ENCODE results near the gene CCDC3.
"Not testable (repeated sequence)": the region's sequence is repeated elsewhere in the genome, so short reads cannot be mapped to it uniquely, and the experiment has no call there.

CCDC3 gene

GRCh38 chr10:13001041-13001886, at the start of gene CCDC3:
TSS of gene CCDC3 (minus strand) at chr10:13001713. CDS start at chr10:13001570, 143 bp downstream.
- no peak for DNase-seq (ENCODE audit: low read depth)

- no peak for DNase-seq (ENCODE audit: low read depth)
These were observed 49.7 kb upstream of the CCDC3 start for GRCh38 chr10:13051126-13051694.

- no peak for DNase-seq (ENCODE audit: low read depth)
These were observed 48.4 kb upstream of the CCDC3 start for GRCh38 chr10:13049774-13050420.

- no peak for DNase-seq (ENCODE audit: low read depth)
These were observed 47.2 kb upstream of the CCDC3 start for GRCh38 chr10:13048762-13049161.

GRCh38 chr10:13047529-13048206, 46.2 kb upstream of the CCDC3 start:
- no peak for DNase-seq (ENCODE audit: low read depth)

GRCh38 chr10:13046851-13047528, 45.5 kb upstream of the CCDC3 start:
- no peak for DNase-seq (ENCODE audit: low read depth)

GRCh38 chr10:13043520-13043919, 42.0 kb upstream of the CCDC3 start:
- DNase-seq (ENCODE audit: low read depth), result no peak

- no peak for DNase-seq (ENCODE audit: low read depth)
These were observed 38.2 kb upstream of the CCDC3 start for GRCh38 chr10:13039761-13040160.

- DNase-seq (ENCODE audit: low read depth), result no peak
These were observed 36.9 kb upstream of the CCDC3 start for GRCh38 chr10:13038391-13038790.

- DNase-seq (ENCODE audit: low read depth), result no peak
These were observed 36.3 kb upstream of the CCDC3 start for GRCh38 chr10:13037832-13038231.

GRCh38 chr10:13036841-13037240, 35.3 kb upstream of the CCDC3 start:
- DNase-seq (ENCODE audit: low read depth), result no peak

- not testable (repeated sequence) for DNase-seq (ENCODE audit: low read depth)
These were observed 34.2 kb upstream of the CCDC3 start for GRCh38 chr10:13035731-13036130.

- no peak for DNase-seq (ENCODE audit: low read depth)
These were observed 25.4 kb upstream of the CCDC3 start for GRCh38 chr10:13026873-13027272.

- no peak for DNase-seq (ENCODE audit: low read depth)
These were observed 22.2 kb upstream of the CCDC3 start for GRCh38 chr10:13023754-13024153.

GRCh38 chr10:13019280-13019679, 17.8 kb upstream of the CCDC3 start:
- DNase-seq (ENCODE audit: low read depth), result no peak

- no peak for DNase-seq (ENCODE audit: low read depth)
These were observed 16.7 kb upstream of the CCDC3 start for GRCh38 chr10:13018171-13018570.

- DNase-seq (ENCODE audit: low read depth), result no peak
These were observed 15.4 kb upstream of the CCDC3 start for GRCh38 chr10:13016886-13017285.

GRCh38 chr10:13016426-13016825, 14.9 kb upstream of the CCDC3 start:
- peak; percentile 3 for DNase-seq (ENCODE audit: low read depth)

- no peak for DNase-seq (ENCODE audit: low read depth)
These were observed 4.5 kb upstream of the CCDC3 start for GRCh38 chr10:13006037-13006436.

- DNase-seq (ENCODE audit: low read depth), result no peak
These were observed 2.2 kb upstream of the CCDC3 start for GRCh38 chr10:13003759-13004158.

- DNase-seq (ENCODE audit: low read depth), result peak; percentile 5
These were observed 1.5 kb upstream of the CCDC3 start for GRCh38 chr10:13003004-13003403.

- no peak for DNase-seq (ENCODE audit: low read depth)
These were observed 337 bp upstream of the CCDC3 start for GRCh38 chr10:13001887-13002212.
